C1 segment of cervical spinal cord (tissue), 14 donors: ENCODE data around the gene COX7B2.
A peak's percentile ranks its signal among the peaks of the same experiment; 100 is the strongest.

Source experiments
- DNase-seq, 14 donors: peaks; one replicate each; lab custom pipeline; 2025; lab: John Stamatoyannopoulos, UW

The COX7B2 gene, protein sequence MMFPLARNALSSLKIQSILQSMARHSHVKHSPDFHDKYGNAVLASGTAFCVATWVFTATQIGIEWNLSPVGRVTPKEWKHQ

DNA sequence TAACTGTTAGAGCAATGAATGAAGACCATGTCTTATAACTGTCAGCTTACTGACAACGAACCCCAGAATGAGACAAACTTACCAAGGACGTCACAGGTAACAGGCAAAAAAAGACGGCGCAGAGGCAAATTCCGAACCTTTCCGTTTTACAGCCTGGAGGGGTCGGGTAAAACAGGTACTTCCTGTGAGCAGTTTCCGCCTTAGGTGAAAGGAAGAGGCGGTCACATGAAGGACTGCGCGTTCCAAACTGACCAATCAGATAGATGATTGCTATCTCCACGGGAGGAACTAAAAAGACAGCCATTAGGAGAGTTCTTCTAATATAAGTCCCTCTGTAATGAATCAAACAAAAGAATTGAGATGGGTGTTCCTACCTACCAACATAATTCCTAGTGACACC lies at the start of gene COX7B2:
Gene COX7B2, minus strand, starts transcription at position 168 of the 400 bp plus-strand sequence. CDS start 174,053 bp downstream, outside the sequence.
- DNase-seq = no peak

DNA sequence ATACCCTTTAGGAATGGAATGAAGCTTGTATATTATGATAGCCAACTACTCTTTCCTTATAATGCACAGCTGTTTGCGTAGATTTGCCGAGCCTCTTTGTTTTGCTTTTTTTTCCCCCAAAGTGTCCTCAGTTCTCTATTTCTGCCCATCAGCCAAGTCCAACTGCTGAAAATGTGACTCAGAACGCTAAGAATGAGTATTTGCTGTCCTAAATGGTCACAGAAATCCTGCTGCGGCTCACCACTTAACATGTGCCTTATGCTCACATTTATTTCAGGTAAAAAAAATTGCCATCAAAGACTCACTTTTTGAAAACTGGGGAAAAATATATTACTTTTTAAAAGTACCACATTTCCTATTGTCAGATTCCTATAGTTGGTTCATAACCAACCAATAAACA lies 47.4 kb upstream of the COX7B2 start:
- no peak for DNase-seq

DNA sequence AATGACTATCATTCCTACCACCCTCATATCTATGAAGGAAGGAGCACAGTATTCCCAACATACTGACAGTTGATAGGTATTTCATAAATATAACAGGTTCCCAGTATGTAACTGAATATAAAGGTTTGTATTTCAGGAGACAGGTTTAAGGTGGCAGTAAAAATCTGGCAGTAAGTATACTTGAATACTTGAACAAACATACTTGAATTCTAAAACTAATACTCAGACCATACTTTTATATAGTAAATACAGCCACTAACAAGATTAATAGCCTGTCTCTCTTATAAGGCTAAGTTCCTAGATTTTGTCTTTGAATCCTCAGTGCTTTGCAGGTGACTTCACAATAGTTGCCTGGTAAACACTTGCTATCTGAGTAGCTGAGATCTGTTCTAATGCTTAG lies 46.6 kb upstream of the COX7B2 start:
- no peak for DNase-seq

GRCh38 chr4:46954643-46955042 lies 45.6 kb upstream of the COX7B2 start:
- DNase-seq = no peak

DNA sequence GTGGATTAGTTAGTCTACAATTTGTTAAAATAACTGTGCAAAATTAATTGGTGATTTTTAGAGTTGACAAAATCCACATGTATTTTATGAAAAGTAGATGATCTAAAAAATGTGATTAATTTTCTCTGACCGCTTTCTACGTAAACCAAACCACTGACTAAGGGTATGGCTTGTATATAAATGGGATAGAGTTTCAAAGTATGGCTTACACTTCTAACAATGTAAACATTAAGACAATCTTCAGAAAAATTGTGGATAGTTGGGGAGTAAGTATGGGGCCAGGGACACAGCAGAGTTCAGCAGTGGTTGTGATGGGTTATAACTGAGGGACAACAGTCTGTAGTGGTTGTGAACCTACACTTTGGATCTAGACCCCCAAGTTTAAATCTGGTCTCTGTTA lies 44.5 kb upstream of the COX7B2 start:
- DNase-seq = no peak

DNA sequence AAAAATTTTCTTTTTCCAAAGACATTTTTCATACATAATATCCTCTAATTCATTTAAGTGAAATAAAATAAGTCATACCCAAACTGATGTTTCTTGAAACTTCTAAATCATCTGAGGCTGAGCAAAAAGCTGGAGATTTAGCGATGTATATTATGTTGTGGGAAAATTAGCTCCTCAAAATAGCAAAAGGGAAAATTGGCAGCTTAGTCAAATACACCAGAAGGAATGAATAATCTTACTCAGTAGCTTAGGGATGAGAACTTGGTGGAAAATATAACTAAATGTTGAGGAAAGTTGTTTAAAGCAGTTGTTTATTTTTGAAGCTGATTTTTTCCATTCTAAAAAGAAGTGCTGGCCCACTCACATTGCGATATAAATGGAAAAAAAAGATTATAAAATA lies 43.4 kb upstream of the COX7B2 start:
- no peak for DNase-seq

DNA sequence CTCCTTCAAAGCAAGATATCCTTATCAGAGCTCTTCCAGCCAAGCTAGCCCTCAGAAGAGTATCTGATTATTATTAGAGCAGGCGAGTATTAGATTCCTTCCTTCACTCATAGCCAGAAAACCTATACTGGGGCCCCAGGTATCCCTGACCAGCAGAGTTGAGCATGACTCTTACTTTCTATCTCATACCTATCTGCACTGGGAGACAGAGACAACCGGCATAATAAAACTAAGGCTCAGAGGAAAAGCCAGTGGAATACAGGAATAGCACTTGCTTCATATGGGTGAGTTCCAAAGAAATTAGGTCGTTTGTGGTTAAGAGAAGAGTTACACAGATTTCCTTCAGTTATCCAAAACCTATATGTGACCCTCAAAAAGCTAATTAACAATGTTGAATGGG lies 41.8 kb upstream of the COX7B2 start:
- DNase-seq = no peak

- no peak for DNase-seq
Measured at GRCh38 chr4:46949822-46950221, 40.8 kb upstream of the COX7B2 start.

GRCh38 chr4:46947541-46947940 lies 38.5 kb upstream of the COX7B2 start:
- no peak for DNase-seq

- no peak for DNase-seq
Measured at GRCh38 chr4:46946919-46947536, 38.0 kb upstream of the COX7B2 start.

DNA sequence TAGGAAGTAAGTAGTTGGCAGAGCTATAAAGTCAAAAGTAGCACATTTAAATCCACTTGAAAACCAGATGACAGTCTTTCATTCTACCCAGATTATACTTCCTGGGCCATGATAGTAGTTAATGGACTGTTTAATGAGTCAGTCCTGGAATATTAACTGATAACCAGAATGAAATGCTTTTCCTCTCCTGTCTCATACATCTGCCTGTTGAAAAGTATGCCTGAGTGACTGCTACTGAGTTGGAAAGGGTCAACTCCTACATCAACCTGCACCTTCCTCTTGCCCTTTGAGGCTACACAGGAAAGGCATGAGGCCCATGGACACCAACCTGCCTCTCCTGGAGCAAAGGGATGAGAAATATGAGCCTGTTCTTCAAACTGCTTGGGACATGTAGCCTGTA lies 36.0 kb upstream of the COX7B2 start:
- no peak for DNase-seq

DNA sequence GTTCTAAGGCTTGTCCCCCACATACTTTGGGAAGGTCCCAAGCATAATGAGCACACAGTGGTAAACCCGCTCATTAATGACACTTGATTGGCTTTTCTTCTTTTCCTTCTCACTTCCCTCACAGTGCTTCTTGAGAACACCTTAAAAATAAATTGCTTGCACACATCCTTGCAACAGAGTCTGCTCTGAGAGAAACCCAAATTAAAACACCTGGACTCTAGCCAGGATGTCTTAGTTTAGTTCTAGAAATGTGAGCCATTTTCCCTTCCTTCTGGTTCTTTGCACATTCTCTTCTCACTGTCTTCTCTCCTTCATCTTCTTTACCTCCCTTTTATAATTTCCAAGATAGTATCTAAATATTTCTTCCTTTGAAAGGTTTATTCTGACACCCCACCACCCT lies 35.3 kb upstream of the COX7B2 start:
- DNase-seq = no peak

DNA sequence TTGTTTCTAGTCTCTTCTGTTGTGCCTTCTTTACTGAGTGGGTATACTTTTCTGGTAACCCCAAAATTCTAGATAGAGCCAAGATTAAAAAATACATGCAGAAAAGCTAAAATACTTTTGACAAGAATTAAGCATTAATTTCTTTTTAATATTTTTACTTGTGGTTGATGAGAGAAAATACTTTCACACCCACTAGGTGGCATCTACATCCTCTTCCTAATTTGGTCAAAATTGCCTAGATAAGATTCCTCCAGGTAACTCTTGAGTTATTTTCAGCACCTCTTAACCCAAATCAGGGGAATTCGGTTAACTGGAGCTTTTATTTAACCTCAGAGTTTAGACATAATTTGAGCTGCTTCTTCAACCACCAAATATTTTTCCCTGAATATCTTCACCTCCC lies 28.4 kb upstream of the COX7B2 start:
- no peak for DNase-seq

DNA sequence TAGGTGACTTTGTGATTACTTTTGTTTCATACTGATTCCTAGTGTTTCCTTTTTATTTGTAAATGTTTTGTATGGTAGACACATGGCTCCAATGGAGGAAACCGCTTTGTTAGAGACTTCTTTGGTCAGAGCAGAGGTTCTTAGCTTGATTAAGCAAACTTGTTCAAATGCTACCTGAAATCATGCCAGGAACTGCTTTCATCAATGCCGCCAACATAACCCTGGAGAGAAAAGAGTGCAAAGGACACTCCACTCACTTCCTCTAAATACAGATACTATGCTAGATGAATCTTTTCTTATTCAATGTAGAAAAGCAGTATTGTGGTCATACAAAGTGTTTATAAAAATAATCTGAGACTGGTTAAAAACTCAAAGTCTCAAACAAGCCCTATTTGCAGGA lies 25.7 kb upstream of the COX7B2 start:
- no peak for DNase-seq

- DNase-seq = no peak
Measured at GRCh38 chr4:46933686-46934085, 24.6 kb upstream of the COX7B2 start.

GRCh38 chr4:46931981-46932380 lies 22.9 kb upstream of the COX7B2 start:
- DNase-seq = peak in 6 of 14 donors; percentile 0 to 23 (median 4)

- DNase-seq = no peak
Measured at GRCh38 chr4:46930891-46931290, 21.8 kb upstream of the COX7B2 start.

DNA sequence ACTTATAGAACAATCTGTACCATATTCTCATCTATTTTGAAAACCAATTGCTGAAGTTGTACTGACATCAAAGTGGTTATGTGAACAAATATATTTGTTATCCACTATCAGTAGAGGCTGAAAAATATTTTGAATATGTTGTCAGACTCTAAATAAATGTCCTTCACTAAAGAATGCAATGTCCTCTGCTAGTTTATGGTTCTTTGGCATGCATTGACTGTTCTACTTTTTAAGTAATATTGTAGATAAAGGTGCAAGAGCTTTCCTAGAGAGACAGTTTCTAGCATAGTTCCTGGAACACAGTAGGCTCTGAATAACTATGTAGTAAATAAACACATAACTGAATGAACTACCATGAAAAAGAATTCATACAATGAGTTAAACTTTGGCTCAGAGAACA lies 18.2 kb upstream of the COX7B2 start:
- no peak for DNase-seq

DNA sequence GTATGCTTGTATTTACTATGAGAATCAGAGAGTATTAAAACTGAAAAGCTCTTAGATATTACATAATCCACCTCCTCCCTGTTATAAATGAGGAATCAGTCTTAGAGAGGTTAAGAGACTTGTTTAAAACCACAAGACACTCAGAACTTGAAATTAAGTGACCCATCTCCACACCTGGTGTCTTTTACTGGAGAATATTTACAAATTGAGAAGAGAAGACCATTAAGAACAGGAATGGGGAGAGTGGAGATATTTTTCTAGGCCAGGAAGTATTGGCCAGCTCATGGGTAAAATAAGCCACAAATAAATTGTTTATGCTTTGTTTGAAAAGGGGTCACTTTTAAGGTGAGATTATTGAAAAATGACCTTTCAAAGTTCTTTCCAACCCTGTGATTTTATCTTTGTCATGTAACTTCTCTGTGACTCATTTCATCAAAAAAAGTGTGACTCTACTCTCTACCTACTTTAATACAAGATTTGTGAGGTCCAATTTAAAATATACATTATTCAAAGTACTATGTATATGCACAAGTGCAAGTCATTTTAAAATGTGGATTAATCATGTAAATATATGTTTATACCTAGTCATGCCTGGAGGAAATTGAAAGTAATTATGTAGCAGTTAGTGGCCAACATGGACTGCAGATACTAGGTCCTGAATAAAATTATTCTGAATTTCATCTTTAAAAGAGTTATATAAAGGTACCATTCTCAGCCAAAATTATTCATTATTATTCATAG lies 15.9 kb upstream of the COX7B2 start:
- DNase-seq = no peak

DNA sequence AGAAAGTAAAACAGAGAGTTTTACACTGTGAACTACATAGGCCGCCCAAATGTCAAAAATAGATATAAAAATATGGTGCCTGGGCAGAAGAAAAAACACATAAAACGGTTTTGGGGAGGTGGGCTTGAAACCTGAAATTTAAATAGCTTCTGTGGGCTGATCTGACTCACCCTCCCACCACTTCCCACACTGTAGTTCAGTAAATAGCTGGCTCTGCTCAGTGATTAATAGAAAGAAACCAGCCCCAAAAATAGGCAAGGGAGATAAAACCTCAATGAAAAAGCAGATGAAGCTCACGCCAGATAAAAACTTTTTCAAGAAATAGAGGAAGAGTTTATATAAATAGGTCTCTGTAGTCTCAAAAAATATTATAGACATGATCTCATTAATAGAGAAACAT lies 13.2 kb upstream of the COX7B2 start:
- DNase-seq = no peak

GRCh38 chr4:46908148-46908547 lies 897 bp downstream of the COX7B2 start:
- no peak for DNase-seq

GRCh38 chr4:46900082-46900481 lies 9.0 kb downstream of the COX7B2 start:
- no peak for DNase-seq

DNA sequence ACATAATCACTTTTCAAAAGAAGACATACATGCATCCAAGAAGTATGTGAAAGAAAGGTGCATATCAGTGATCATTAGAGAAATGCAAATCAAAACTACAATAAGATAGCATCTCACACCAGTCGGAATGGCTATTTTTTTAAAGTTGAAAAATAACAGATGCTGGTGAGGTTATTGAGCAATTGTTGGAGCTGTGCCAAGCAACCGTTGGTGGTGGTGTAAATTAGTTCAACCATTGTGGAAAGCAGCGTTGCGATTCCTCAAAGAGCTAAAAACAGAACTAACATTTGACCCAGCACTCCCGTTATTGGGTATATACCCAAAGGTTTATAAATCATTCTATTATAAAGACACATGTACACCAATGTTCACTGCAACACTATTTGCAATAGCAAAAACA lies 14.2 kb downstream of the COX7B2 start:
- DNase-seq = no peak
